PFSK-1 (cell line): ENCODE measurements around the gene WDR81.

Experiments
- FOXP2 ChIP-seq: optimal IDR thresholded peaks from 2 replicates; pipeline ENCODE3; 2011; ENCODE audit warnings: borderline replicate concordance, control low read depth, inconsistent platforms; ENCODE audit not compliant: insufficient read depth; ENCODE audit errors: extremely low read length, extremely low read depth
- POLR2AphosphoS5 ChIP-seq: IDR thresholded peaks from 2 replicates; pipeline ENCODE4 v1.6.1; 2012; ENCODE audit warnings: low read depth, mild to moderate bottlenecking, control low read depth, low read length, moderate library complexity
- SIN3A ChIP-seq: IDR thresholded peaks from 2 replicates; pipeline ENCODE4 v1.6.1; 2012; ENCODE audit warnings: mild to moderate bottlenecking, low read length, moderate library complexity, borderline replicate concordance; ENCODE audit not compliant: insufficient read depth
- TAF1 ChIP-seq: IDR thresholded peaks from 2 replicates; pipeline ENCODE4 v1.6.1; 2012; ENCODE audit warnings: low read length, control low read depth, borderline replicate concordance; ENCODE audit not compliant: insufficient read depth
- TF ChIP-seq, protein P1 (sequence below), 2 experiments: IDR thresholded peaks; 2 replicates each; pipeline versions ENCODE4 v1.6.1 to v1.8.0; 2011 to 2012; ENCODE audit warnings: low read depth in 2 of 2, low read length in 2 of 2, control low read depth in 1 of 2, inconsistent platforms in 1 of 2, mild to moderate bottlenecking in 1 of 2, moderate library complexity in 1 of 2; ENCODE audit not compliant: insufficient read depth in 1 of 2

The WDR81 gene

DNA sequence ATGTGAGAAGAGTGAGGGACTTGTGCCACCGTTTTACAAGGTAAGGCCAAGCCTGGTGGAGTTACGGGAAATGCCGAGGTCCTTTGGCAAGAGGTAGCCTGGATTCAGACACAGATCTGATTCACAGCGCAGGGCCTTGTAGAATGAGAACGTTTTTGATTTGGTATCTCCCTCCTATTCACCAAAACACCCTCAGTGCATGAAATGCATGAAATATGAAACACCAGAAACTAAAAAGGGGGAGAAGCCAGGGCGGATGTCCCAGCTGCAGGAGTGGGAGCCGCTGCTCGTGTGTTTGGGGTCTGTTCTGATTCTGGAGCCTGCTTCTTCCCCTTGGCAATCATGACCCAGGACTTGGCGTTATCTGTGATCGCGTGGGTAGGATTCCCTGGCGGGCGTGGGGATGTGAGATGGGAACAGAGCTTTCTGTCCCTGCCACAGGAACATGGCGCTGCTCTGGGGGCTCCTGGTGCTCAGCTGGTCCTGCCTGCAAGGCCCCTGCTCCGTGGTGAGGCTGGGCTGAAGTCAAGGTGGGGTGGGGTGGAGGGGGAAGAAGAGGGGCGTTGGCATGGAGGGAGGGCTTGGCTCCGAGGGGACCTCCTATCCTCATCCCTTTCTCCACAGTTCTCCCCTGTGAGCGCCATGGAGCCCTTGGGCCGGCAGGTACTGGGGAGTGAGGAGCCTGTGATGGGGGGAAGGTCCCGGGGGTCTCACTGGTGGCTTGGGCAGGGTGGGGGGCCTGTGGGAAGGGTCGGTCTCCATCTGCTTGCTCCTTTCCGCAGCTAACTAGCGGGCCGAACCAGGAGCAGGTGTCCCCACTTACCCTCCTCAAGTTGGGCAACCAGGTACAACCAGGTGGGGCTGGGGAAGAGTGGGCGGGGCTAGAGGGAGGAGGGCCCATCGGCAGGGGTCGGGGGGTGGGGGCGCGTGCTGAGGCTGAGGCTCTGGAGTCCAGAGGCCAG, 20.3 kb downstream of the WDR81 start:
- no peak for TF ChIP-seq FOXP2
- no peak for TF ChIP-seq POLR2AphosphoS5
- no peak for TF ChIP-seq SIN3A
- TF ChIP-seq, protein P1, sequence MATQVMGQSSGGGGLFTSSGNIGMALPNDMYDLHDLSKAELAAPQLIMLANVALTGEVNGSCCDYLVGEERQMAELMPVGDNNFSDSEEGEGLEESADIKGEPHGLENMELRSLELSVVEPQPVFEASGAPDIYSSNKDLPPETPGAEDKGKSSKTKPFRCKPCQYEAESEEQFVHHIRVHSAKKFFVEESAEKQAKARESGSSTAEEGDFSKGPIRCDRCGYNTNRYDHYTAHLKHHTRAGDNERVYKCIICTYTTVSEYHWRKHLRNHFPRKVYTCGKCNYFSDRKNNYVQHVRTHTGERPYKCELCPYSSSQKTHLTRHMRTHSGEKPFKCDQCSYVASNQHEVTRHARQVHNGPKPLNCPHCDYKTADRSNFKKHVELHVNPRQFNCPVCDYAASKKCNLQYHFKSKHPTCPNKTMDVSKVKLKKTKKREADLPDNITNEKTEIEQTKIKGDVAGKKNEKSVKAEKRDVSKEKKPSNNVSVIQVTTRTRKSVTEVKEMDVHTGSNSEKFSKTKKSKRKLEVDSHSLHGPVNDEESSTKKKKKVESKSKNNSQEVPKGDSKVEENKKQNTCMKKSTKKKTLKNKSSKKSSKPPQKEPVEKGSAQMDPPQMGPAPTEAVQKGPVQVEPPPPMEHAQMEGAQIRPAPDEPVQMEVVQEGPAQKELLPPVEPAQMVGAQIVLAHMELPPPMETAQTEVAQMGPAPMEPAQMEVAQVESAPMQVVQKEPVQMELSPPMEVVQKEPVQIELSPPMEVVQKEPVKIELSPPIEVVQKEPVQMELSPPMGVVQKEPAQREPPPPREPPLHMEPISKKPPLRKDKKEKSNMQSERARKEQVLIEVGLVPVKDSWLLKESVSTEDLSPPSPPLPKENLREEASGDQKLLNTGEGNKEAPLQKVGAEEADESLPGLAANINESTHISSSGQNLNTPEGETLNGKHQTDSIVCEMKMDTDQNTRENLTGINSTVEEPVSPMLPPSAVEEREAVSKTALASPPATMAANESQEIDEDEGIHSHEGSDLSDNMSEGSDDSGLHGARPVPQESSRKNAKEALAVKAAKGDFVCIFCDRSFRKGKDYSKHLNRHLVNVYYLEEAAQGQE (IDR thresholded peaks at IDR 0.05; ENCODE audit: insufficient read depth in 1 of 2, low read depth in 2 of 2, low read length in 2 of 2) = no peak
- TF ChIP-seq TAF1 = no peak

DNA sequence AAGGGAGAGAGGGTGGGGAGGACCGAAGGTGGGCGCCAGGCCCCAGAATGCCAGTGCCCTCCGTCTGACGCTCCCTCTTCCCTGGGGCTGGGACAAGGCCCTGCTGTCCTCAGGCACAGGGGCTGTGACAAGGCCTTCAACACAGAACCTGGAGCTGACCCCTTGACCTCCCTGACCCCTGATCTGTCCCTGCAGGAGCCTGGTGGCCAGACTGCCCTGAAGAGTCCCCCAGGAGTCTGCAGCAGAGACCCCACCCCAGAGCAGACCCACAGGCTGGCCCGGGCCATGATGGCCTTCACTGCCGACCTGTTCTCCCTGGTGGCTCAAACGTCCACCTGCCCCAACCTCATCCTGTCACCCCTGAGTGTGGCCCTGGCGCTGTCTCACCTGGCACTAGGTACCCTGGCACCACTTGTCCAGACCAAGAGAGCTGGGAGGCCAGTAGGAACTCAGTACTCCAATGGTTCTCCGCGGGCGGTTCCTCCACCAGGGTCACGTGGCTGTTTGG, 21.1 kb downstream of the WDR81 start:
- TF ChIP-seq POLR2AphosphoS5 (no peak), FOXP2 (no peak), SIN3A (no peak), TAF1 (no peak)
- TF ChIP-seq, protein P1 (IDR thresholded peaks at IDR 0.05; ENCODE audit: insufficient read depth in 1 of 2, low read depth in 2 of 2, low read length in 2 of 2) = no peak

DNA sequence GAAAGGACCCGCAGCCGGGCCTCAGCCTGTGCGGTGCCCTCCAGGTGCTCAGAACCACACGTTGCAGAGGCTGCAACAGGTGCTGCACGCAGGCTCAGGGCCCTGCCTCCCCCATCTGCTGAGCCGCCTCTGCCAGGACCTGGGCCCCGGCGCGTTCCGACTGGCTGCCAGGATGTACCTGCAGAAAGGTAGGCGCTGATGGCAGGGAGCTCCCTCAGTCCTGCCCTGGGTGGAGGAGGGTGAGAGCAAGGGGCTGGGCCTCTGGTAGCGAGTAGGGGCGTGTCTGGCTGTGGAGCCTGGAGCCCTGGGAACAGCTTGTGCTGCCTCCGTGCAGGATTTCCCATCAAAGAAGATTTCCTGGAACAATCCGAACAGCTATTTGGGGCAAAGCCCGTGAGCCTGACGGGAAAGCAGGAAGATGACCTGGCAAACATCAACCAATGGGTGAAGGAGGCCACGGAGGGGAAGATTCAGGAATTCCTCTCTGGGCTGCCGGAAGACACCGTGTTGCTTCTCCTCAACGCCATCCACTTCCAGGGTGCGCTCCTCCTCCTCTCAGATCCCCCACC, 22.6 kb downstream of the WDR81 start:
- TF ChIP-seq, protein P1 (IDR thresholded peaks at IDR 0.05; ENCODE audit: insufficient read depth in 1 of 2, low read depth in 2 of 2, low read length in 2 of 2) = no peak
- TF ChIP-seq TAF1 (no peak), POLR2AphosphoS5 (no peak), SIN3A (no peak), FOXP2 (no peak)

DNA sequence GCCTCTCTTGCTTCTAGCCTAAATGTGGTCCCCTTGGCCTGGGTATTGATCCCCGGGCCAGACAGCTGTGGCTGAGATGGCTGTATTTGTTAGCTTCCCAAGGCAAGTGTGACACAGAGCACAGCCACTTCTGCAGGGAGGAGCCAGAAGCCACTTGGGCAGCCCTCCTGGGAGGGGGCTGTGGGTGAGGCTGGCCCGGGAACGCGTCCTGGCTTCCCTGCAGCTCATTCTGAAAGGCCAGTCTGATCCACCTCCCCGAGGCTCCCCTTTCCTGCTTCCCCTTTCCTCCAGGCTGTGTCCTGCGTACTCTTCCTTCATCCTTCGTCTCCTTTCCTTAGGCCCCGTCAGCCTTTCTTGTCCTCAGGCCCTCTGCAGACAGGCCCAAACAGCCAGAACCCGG, 26.1 kb downstream of the WDR81 start:
- TF ChIP-seq FOXP2 (no peak), POLR2AphosphoS5 (no peak), TAF1 (no peak), SIN3A (no peak)
- TF ChIP-seq, protein P1 (IDR thresholded peaks at IDR 0.05; ENCODE audit: insufficient read depth in 1 of 2, low read depth in 2 of 2, low read length in 2 of 2) = no peak
